ELR (cell line): ENCODE data around the gene DDOST.
"Not testable (repeated sequence)": the region's sequence is repeated elsewhere in the genome, so short reads cannot be mapped to it uniquely, and the experiment has no call there.

Source experiments
- DNase-seq: peaks from one replicate; pipeline ENCODE4 v3.0.0-alpha.2; 2015; ENCODE audit warnings: low read depth

Gene DDOST

DNA sequence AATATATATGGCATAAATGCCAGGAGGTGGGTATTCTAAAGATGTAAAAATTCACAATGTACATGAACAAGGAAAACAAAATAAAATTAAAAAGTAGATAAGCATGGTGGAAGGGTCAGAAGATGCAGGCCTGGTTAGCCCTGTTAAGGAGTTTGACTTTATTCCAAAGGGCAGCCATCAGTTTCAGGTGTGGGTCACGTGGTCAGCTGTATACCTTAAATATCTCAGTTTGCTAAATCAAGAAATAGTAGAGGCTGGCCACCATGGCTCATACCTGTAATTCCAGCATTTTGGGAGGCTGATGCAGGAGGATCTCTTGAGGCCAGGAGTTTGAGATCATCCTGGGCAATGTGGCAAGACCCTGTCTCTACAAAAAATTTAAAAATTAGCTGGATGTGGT is 36.5 kb downstream of the DDOST start:
- DNase-seq: no peak

DNA sequence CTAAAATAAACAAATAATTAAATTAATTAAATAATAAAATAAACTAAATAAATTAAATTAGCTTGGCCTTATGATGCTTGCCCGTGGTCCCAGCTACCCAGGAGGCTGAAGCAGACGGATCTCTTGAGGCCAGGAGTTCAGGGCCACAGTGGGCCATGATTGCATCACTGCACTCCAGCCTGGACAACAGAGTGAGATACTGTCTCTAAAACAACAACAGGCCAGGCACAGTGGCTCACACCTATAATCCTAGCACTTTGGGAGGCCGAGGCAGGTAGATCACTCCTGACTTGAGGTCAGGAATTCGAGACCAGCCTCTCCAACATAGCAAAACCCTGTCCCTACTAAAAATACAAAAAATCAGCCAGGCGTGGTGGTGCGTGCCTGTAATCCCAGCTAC is 40.2 kb downstream of the DDOST start:
- DNase-seq: no peak

GRCh38 chr1:20619999-20620398 is 41.2 kb downstream of the DDOST start:
- no peak for DNase-seq

GRCh38 chr1:20618550-20618949 is 42.6 kb downstream of the DDOST start:
- no peak for DNase-seq

DNA sequence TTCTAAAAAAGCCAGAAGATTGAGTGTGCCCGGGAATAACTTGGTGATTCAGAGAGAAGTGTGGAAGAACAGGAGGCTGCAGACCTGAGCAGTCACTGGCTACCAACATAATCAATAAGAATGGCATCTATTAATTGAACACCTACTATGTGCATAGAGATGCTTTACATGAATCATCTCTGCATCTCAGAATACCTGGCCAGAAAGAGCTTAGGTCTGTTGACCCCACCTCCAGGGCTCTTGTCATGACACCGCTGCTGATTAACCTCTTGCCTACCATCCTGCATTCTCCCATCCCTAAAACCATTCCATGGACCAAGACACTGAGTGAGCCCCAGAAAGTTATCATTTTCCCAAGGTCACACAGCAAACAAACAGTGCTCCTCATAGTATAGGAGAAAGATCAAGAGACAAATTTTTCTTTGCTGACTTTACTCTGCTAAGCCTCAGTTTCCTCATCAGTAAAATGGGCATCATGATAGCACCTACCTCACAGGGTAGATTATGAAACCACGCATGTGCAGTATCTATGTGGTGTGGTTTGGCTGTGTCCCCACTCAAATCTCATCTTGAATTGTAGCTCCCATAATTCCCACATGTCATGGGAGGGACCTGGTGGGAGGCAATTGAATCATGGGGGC is 44.2 kb downstream of the DDOST start:
- DNase-seq: no peak

DNA sequence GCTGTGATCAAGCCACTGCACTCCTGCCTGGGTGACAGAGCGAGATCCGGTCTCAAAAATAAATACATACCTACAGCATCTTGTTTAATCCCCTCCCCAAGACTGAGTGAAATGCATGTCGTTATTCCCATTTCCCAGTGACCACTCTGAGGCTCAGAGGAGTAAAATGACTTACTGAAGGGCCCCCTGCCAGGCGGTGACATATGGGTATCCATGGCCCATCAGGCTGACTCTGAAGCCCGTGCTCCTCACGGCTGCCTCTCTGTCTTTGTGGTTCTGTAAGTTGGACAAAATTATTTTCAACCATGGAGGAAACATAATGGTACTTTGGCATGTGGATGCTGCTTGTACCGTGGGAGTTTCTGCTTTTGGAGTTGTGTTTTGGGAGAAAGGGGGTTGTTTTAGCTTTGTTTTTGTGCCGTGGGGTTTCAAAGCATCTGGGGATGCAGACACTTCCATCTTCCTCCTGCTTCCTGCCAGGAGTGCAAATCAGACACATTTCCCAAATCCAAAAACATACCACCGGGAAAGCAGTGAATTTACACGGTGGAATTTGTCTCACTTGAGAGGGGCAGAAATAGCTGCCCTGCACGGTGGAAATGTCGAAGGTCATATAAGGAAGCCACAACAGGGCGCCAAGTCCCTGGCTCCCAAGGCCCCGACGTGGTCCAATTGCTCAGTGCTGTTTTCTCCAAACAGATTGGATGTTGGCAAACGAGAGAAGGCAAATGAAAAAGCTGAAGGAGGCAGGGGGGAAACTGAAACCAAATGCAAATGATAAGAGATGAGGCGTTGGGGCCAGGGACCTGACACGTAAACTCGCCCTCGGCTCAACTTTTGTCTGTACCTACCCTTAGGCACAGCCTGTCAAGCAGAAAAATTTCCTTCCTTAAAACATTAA is 45.0 kb downstream of the DDOST start:
- peak; percentile 21 for DNase-seq

GRCh38 chr1:20614131-20614579 is 47.0 kb downstream of the DDOST start:
- no peak for DNase-seq

DNA sequence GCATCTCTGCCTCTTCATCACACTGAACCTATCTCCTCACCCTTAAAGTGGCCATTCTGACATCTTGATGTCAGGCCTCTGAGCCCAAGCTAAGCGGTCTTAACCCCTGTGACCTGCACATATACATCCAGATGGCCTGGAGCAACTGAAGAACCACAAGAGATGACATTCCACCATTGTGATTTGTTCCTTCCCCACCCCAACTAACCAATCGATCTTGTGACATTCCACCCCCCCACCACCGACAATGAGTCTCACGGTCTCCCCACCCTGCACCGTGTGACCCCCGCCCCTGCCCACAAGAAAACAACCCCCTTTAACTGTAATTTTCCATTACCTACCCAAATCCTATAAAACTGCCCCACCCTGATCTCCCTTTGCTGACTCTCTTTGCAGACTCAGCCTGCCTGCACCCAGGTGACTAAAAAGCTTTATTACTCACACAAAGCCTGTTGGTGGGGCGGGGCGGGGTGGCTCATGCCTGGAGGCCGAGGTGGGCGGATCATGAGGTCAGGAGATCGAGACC is 48.9 kb downstream of the DDOST start:
- peak; percentile 87 for DNase-seq

- no peak for DNase-seq
These were observed 49.5 kb downstream of the DDOST start for GRCh38 chr1:20611652-20612051.

DNA sequence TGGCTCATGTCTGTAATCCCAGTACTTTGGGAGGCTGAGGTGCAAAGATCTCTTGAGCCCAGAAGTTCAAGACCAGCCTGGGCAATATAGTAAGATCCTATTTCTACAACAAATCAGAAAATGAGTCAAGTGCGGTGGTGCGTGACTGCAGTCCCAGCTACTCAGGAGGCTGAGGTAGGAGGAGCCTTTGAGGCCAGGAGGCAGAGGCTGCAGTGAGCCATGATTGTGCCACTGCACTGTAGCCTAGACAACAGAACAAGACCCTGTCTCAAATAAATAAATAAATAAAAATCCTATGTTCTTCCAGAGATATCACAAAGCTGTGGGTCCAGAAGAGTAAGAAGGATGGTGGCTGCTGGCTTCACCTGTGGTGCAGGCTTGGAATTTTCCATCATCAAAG is 50.2 kb downstream of the DDOST start:
- no peak for DNase-seq

DNA sequence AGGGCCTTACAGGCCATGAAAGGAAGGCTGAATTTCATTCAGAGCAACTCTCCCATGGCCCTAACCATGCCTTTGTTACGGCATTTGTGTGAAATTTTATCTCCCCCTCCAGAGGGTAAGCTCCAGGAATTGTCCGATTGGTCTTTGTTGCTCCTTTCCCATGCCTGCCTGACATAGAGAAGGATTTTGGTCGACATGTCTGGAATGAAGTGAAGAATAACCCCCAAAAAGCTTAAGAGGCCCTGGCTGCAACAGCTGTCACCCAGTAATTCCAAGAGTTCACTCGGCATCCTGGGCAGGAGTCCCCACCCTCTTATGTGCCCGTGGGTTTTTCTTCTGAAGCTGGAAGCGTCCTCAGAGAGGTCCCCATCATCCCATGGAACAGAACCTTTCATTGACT is 51.6 kb downstream of the DDOST start:
- no peak for DNase-seq

- DNase-seq: not testable (repeated sequence)
These were observed 54.2 kb downstream of the DDOST start for GRCh38 chr1:20606801-20607570.

DNA sequence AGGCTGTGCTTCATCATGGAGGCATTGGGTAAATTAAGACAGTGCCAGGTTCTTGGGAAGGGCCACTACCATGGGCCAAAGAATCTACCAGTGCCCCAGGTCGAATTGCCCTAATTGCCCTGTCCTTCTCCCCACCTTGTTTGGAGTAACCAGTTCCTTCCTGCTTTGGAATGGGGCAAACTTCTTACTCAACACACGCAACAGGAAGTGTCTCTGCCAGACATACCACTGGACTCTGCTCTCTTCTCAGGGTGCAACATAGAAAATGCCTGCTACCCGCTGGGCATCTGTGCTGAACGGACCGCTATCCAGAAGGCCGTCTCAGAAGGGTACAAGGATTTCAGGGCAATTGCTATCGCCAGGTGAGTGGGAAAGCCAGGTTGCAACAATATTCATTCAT is 56.5 kb downstream of the DDOST start:
- peak; percentile 63 for DNase-seq

GRCh38 chr1:20603504-20604464 is 57.4 kb downstream of the DDOST start:
- DNase-seq: peak; percentile 99

DNA sequence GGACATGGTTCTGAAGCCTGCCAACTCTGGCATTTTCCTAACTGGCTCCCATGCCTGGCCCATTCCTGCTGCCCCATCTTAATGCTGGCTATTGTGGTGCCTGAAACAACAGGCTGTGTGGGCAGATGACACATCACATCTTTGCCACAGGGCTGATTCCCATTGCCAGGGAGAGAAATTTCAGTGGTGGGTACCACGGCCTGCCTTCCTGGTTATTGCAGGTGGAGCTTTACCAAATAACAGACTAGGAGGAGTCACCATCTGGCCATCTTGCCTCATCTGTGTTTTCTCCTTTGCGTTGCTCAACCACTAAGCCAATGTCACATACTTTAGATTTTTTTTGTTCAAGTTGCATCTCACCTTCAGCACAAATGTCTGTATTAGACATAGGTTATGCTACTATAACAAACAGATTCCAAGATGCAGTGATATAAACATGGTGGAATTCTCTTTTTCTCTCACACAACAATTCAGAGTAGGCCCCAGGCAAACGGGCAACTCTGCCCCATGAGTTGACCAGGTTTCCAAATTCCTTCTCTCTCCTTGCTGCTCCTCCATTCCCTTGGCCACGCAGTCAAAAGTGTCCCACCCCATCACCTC is 58.2 kb downstream of the DDOST start:
- DNase-seq: peak; percentile 20
